CD4-positive, alpha-beta T cell treated with Interleukin-21 for 1 hour (primary cell): ENCODE data around the gene EPHA4.

ENCODE experiments used
- DNase-seq: peaks from one replicate; pipeline ENCODE4 v3.0.0-alpha.2; 2020

EPHA4 gene

DNA sequence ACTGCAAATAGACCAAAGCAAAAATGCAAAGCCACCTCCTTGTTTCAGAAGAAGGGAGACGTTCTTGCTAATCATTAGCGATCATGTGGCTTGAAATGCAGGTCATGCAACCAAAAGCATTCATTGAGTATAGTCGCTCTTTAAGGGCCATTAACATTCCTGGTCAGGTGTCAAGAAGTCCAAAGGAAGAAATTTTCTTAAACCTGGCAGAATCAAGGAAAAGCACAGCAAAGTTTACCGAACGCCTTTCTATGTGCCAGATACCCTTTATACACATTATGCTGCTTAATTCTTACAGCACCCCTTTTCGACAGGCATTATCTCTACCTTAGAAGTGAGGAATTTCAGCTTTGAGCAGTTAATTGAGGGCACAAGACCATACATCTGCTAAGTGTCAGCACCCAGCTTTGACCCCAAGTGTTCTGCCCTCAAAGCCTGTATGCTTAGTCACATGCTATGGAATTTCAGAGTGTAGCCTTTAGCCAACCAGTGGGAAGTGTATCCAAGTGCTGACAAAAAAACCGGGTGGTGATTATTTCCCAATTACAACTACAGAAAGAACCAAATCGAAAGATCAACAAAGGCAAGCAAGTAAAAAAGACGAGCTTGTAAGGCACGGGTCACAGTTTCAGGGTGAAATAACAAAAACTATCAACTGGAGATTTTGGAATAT, 70.8 kb downstream of the EPHA4 start:
- no peak for DNase-seq

DNA sequence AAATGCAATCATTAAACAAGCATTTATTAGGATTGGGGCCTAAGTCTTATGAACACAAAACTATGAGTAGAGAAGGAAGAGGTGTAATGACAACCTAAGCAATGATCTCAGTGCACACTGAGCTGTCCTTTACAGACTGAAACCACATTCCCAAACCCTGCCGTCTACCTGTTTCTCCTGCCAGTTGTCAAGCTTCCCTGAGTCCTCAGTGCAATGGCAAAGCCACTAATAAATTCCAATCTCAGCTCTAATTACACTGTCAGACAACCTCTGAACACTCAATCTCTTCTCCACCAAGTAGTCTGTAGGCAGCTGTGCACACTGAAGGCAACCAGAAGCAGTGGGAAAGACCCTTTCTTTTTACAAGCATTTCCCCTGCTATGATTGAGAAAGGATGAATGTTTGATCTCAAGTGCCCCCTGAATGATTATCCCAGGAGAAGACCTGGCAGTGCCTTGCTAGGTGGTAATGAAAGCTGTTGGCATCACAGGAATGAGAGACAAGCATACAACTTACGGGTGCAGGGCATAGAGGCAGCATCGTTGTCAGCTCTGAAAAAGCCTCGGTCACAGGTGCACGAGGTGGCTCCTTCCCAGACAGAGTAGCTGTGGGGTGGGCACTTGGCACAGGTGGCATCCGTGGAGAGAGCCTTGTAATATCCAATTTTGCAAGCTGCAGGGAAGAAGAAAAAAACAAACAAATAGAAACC, 71.4 kb downstream of the EPHA4 start:
- no peak for DNase-seq

DNA sequence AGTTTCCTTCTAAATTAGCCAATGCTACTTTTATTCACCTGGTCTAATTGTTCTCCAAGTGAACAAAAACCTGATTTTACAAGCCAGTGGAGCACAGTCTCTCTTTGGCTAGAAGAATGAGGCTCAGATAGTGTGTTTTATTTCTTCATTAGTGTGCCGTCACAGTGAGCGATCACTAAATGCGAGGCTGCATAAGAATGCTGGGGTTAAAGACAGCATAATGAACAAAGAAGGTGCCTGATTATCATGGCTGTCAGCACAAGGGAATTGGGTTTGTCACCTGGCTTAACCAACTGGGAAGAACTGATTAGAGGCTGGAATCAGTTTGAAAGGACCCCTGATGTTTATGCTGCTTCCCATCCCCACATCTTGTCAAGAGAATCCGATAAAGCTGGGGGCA, 76.4 kb downstream of the EPHA4 start:
- DNase-seq, result no peak

DNA sequence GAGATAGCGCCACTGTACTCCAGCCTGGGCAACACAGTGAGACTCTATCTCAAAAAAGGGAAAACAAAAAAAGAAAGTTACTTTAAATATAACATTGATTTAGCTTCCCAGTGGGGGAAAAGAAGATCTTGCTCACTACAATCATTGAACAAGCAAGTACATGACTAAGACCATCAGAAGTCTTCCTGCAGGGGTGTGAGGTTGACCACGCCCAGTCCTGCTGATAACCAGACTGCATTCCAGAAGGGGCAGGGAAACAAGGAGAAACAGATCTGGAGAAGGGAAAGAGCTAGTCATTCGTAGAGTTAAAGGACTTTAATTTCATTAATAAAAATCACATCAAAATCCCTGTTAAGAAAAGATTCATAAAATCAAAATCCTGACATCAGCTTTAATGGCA, 77.5 kb downstream of the EPHA4 start:
- DNase-seq, result no peak

DNA sequence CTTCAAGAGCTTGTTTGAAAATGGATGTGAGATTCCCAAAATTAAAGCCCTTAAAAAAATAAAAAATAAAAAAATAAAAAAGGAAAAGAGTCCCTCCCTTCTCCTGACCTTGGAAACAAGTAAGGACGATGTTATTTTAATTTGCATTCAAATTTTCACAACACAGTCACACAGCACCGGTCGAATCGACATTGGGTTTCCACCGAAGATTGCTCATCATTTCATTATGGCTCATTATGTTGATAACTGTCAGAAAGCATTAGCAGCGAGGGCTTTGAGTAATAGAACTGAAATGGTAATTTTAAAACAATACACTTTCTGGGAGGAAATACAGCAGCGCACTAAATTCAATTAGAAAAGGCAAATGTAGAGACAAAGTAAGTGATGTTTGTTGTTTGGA, 78.7 kb downstream of the EPHA4 start:
- DNase-seq, result no peak

DNA sequence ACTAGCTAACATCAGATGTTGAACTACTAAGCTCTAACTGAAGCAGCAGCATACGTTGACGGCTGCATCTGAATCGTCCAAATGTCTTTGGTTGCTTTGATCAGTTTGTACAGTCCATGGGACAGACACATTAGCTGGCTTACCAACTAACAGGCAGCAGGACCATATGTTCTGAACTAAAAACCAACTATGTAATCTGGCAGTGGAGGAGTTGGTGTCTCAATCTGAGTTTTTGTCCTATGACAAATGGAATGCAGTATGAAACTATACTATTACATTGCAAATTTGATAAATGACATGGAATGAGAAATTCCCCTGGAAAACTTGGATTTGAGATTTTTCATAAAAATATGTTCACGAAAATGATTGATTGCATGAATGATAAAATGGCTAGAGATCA, 79.5 kb downstream of the EPHA4 start:
- DNase-seq, result no peak

DNA sequence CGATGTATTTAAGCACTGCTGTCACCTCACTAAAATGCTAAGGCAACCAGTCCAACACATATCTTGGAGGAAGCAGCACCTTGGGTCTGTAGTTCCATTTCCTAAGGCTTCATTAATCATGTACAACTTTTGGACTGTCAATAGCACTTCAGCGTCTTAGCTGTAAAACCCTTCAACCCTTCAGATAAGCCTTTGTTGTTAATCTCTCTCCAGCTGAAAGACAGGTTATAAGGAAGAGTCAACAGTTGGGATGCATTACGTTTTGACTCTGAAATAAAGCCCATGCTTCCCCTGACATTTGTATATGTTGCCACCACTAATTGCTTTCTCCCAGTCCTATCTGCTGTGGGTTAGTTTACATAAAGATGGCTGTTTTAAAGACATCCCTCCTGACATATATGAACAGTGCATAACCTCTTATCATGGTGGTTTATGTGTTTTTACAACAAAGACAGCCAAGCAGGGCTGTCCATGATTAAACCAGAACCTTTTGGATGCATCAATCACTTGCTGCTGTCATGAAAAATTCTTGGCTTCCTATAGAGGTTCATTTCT, 81.5 kb downstream of the EPHA4 start:
- no peak for DNase-seq

DNA sequence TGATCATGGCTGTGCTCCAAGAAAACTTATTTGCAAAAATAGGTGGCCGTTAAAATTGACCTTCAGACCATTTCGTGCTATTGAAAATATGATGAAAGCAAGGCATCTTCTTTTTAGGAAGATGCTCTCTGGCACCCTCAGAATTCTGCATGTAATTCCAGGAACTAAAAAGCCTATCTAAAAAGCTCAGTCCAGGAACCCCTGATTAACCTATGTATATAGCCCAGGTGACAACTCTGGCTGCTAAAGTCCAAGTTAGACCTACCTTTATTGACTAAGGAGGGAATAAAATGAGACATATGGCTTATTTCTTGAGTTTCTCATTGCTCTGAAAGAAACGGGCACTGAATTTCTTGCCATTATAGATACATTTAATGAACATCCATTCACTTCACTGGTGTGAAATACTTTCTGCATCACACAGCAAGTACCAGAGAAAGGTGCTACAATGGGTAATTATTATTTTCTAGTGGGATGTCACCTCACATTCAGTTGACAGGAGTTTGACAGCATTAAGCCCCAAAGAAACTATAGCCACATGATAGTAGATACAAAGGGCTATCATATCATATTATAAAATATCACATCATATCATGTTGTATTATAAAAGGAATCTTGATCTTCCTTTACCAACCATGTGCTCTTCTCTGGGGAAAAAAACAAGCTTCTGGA, 83.8 kb downstream of the EPHA4 start:
- DNase-seq, result no peak

DNA sequence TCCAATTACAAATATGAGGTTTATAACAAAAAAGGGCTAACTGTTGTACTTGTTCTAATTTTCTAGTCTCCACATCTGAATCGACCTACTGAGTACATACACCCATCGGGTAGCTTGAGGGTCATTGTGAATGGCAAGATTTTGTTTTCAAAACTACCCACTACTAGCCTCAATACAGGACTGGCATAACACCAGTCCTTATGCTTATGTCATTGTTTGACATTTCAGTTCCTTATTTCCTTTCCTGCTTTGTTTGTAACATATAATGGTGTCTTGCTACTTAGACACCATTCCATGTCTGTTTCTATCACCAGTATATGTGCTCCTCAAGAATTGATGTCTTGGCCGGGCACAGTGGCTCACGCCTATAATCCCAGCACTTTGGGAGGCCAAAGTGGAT, 86.0 kb downstream of the EPHA4 start:
- DNase-seq, result no peak

DNA sequence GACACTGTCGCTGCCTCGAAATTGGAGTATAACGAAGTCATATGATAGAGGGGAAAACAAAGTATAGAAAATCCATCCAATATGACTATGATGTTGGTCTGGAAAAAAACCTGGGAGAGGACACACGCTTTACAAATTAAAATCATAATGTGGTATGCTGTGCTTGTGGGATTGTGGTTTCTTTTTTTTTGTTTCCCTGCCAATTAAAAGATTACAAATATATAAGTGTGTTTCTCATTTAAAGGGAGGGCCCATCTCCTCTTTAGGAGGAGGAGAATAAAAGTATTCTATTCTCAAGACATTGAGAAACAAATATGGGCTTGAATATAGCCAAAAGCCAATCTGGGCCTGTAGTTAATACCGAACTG, 86.6 kb downstream of the EPHA4 start:
- DNase-seq, result no peak

DNA sequence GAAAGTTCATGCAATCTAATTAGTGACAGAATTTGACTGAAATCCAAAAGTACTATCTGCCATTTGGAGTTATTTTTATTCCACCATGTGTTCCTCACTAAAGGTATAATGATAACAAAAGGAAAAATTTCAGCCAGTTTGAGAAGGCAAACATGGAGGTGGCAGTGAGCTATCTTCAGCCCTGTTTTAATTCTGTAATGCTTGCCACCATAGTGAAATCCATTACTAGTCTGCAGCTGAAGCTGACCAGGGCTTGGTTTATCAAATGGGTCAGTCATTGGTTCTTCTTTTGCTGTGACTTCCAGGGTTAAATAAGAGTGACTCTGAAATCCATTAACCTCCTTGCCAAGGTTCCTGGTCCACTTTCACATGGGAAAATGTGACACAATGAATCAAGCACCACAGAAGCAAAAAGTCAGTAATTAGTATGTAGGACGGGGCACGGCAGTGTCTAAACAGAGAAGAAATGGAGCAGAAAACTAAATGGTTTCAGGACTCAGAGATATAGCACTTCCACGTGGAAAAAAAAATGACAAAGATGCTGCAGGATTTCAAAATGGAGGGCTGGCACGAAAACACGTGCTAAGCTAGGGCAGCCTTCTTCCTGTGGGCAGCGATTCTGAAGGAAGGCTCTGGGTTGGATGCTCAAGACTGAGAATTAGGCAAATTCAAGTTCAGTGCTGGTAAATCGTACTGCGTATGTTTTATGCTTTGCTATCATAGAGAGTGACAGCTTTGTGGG, 87.2 kb downstream of the EPHA4 start:
- DNase-seq, result no peak

DNA sequence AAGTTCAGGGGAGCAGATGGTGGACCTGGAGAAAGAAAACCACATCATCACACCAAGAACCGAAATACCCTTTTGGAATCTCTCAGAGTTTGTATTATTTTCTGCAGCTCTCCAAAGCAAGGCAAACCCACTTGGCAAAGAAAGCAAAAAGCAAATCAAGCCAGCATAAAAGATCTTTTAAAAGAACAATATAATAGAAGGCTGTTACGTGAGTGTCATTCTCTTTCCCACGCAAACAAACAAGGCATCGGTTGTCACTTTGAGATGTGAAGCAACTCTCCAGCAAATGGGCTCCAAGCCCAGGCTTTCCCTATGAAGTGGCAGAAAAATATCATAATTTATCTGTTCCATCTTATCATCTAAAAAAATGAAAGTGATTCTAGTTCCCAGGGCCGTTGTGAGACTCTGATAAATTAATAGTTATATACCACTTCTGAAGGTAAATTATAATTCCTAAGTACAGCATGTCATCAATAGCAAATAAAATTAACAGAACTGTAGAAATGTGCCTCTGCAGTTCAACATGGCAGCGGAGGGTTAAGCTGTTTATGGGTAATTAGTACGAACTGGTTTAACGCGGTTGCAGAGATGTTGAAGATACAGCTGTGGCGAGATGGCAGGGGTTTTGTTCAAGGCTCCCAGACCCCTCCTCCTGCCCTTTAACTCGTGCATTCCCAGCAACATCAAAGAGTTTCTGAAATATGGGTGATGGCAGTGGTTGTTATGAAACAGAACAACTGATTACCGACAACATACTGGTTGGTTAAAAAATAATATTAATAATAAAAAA, 89.2 kb downstream of the EPHA4 start:
- DNase-seq, result no peak

DNA sequence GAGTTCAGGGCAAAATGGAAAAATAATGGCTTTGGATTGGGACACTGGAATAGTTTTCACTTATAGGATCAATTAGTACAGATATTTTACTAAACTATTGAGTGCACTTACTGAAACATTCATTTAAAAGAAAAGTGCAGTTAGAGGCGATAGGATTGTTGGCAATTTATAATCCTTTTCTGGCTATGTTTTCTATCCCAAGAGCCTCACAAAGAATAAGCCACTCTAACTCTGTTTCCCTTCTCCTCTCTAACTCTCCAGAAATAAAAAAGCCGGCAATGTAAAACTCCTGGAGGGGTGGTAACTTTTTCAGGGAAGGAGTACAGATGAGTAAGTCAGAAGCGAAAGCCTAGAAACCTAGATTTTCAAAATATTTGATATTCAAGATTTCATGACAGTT, 91.3 kb downstream of the EPHA4 start:
- DNase-seq, result no peak

DNA sequence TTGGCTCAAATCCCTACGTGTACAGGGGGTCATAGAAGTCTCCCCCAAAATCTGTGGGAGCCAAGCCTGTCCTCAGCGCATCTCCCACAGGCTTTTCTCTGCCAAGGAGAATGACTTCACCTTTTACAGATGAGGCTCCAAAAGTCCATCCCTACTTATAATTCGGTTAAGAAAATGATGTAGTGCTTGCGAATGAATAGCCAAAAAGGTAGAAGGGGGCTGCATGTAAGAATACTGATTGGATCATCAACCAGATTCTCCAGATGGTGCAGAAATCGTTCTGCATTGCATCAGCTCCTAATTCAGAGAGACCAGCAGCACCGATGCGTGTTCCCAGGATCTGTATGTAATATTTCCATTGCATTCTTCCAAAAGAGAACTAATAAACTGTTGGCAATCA, 91.9 kb downstream of the EPHA4 start:
- DNase-seq, result no peak

DNA sequence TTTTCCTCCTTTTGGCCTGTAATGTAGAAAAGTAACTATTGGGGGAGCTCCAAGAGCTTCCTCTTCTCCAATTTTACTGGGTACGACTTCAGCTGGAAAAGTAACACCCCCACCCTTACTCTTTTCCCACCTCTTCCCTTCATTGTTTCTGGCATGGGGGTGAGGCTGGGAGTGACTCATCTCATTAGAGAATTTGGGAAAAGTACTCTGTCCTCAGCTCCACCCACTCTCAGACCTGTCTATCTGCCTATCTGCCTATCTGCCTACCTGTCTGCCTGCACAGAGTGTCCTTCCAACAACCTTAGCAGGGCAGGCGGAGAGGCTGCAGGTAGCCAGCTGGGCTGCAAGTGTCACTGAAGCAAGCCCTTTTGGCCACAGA, 93.6 kb downstream of the EPHA4 start:
- DNase-seq, result no peak

DNA sequence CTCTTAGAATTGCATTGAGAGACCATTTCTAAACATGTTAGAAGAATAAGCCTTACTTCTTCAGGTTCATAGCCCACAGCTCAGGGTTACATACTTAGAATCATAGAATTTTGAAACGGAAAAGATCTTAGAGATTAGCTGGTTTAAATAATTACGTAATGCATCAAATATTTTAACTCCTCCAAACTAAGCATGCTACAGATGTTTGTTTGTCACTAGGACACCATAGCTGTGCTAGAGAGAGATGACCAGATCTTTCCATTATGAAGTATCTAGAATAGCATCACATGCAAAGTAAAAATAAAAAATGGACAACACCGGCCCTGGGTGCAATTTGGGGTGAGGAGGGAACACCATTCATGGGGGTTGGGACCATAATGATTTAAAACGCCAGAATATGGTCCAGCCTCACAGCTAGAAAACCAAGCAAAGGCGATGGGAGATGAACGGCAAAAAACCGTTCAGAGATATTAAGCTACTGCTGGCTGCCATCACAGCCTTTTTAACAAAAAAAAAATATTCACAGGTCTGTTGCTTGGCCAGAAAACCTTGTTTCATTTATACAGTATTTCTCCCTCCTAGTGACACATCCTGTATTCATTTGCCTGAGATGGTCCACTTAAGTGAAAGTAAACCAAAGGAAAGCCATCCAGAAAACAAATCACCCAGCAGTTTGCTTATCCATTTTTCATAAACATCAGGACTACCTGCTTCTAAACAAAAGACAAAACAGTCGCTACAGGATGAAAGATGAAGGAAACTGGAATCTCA, 94.2 kb downstream of the EPHA4 start:
- no peak for DNase-seq

DNA sequence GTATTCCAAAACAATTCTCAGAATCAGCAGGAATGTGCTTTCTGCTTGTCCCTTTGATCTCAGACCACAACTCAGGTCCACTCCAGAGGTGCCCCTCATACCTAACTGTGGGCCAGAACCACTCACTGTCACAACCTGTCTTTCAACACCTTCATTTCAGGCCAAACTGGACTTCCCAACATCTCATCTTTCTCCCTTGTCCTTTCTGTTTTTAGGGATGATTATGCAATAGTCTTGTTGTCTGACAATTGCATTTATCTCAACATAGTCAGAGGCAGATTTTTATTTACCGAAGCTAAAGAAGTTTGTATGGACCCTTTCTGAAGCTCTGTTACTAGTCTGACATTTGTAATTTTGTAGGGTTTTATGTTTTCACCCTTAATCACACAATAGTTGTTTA, 95.9 kb downstream of the EPHA4 start:
- no peak for DNase-seq

DNA sequence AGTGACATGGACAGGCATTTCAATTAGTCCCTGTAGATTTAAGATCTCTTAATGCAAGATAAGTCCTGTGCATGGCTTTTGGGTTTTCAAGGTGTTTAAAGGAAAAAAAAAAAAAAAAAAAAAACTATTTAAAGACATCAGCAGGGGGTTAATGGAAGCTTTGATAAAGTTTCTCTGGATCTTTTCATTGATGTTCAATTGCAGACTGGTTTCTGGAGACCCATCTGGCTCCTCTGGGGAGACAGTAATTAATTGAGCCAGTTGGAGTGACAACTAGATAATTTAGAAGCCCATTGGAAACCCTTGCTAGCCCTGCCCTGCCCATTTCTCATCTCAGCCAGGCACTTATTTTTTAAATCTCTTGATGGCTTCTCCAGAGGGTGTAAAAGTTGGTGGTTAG, 98.7 kb downstream of the EPHA4 start:
- no peak for DNase-seq

DNA sequence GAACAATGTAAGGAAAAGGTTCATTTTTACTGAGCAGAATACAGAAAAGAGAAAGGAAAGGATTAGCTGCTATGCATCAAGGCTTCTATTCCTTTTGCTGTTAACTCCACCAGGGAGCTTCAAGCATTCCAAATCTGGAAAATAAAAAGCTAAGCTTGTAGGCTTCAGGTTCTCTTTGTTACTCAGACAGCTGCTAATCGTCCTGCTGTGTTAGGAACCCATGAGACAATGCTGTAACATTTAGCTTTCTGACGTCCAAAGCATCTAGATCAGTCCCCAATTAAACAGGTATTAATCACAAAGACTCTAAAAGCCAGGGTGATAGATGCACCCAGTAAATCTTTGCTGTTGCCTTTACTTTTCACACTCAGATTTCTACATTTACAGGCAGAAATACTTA, 103.8 kb downstream of the EPHA4 start:
- DNase-seq, result no peak

DNA sequence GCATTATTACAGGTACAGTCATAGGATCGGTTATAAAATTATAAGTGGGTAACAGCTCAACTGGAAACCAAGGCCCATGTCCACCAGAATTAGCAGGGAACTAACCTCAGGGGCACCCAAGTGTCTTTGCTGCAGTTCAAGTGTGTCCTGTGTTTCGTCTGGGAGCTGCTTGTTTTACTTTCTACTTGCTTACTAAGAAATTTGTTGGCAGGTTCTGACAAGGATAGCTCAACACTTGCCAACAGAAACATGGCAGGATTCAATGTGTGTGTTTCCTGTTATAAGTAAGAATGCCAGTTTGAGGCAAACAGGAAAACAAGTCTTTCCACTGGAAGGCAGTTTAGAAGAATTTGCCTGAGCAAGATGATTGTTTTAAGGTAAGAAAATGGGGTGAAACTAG, 104.5 kb downstream of the EPHA4 start:
- no peak for DNase-seq

DNA sequence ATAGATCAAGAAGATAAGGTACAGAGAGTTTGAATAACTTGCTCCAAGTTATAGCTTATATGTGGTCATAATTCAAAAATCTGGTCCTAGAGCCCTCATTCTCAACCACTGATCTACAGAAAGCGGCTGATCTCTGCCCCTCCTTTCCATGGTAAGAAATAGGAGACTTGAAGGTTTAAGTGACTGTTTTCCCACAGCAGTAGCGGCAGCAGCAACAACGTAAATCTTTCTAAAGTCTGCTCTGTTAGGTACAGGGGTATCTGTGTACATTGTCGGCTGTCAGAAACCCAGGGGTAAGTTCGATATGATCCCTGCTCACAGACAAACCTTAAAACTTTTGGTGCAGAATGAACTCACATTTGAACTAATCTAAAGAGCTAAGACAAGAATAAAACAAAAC, 105.4 kb downstream of the EPHA4 start:
- no peak for DNase-seq

DNA sequence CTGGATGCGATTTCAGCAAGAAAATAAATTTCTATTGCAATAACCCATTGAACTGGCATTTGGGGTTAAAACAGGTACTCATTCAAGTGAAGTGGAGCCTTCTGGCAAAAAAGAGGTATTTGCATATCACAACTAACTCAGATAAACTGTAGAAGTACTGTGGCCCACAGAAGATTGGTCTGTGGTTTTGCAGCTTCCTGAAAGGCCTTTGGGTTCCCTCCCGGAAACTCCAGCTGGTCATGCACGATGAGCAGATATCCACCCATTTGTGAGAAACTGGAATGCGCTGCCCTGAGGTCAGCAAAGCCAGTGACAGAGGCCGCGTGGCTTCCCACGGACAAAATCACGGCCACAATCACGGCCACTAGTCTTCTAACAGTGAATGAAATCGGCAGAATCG, 106.3 kb downstream of the EPHA4 start:
- peak; percentile 19 for DNase-seq
